Stomach (tissue), 4 donors: ENCODE data around the gene CHRNE.

Experiments
- EP300 ChIP-seq: sonication (generic); formaldehyde crosslinking; IDR thresholded peaks from one replicate; pipeline ENCODE4 v1.6.1; 2017; ENCODE audit warnings: antibody characterized with exemption
- POLR2A ChIP-seq, 4 donors: fragments of 450-650 bp; IDR thresholded peaks; one replicate each; pipeline ENCODE4 v1.6.1; 2016; ENCODE audit warnings: antibody characterized with exemption in 4 of 4, control low read depth in 2 of 4, mild to moderate bottlenecking in 1 of 4, moderate library complexity in 1 of 4
- POLR2AphosphoS5 ChIP-seq, 3 donors: sonication (generic); formaldehyde crosslinking; IDR thresholded peaks; one replicate each; pipeline ENCODE4 v1.6.1; 2016; ENCODE audit warnings: antibody characterized with exemption in 3 of 3
- TF ChIP-seq, protein P1 (sequence below), 7 experiments: fragments of 450-650 bp in 4 of 7; fragments of 200-600 bp in 3 of 7; sonication (generic) in 3 of 7; IDR thresholded peaks; one replicate each; pipeline ENCODE4 v1.5.1; 2016 to 2019; ENCODE audit warnings: antibody characterized with exemption in 7 of 7, control low read depth in 2 of 7, mild to moderate bottlenecking in 1 of 7

DNA sequence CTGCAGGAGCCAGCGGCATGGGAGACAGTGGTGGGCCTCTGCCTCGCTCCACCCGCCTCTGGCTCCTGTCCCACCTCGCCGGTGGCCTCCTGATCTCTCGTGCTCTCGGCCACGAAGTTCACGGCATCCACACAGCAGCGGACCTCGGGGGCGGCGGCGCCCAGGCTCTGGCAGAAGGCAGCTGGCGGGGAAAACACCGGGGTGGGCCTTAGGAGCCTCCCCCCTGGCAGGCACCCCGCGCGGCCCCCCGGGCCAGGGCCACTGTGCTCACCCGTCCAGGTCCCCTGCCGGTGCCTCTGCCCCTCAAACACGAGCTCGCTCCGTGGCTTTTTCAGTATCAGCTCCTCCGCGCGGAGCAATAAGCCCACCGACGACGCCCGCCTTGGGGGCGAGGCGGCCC lies 4.0 kb downstream of the CHRNE start:
- TF ChIP-seq POLR2A (IDR thresholded peaks at IDR 0.05) (no peak), POLR2AphosphoS5 (IDR thresholded peaks at IDR 0.05) (no peak), EP300 (no peak)
- TF ChIP-seq, protein P1, sequence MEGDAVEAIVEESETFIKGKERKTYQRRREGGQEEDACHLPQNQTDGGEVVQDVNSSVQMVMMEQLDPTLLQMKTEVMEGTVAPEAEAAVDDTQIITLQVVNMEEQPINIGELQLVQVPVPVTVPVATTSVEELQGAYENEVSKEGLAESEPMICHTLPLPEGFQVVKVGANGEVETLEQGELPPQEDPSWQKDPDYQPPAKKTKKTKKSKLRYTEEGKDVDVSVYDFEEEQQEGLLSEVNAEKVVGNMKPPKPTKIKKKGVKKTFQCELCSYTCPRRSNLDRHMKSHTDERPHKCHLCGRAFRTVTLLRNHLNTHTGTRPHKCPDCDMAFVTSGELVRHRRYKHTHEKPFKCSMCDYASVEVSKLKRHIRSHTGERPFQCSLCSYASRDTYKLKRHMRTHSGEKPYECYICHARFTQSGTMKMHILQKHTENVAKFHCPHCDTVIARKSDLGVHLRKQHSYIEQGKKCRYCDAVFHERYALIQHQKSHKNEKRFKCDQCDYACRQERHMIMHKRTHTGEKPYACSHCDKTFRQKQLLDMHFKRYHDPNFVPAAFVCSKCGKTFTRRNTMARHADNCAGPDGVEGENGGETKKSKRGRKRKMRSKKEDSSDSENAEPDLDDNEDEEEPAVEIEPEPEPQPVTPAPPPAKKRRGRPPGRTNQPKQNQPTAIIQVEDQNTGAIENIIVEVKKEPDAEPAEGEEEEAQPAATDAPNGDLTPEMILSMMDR (IDR thresholded peaks at IDR 0.05) = no peak
